ENCODE results near the gene RRP12.

The RRP12 gene

GRCh38 chr10:97406064-97406463, 4.9 kb upstream of the RRP12 start:
- peak; percentile 91 for DNase-seq

- no peak for DNase-seq
Observed at GRCh38 chr10:97404044-97404443, 2.9 kb upstream of the RRP12 start.

- no peak for DNase-seq
Observed at GRCh38 chr10:97401455-97401919, 347 bp upstream of the RRP12 start.

DNA sequence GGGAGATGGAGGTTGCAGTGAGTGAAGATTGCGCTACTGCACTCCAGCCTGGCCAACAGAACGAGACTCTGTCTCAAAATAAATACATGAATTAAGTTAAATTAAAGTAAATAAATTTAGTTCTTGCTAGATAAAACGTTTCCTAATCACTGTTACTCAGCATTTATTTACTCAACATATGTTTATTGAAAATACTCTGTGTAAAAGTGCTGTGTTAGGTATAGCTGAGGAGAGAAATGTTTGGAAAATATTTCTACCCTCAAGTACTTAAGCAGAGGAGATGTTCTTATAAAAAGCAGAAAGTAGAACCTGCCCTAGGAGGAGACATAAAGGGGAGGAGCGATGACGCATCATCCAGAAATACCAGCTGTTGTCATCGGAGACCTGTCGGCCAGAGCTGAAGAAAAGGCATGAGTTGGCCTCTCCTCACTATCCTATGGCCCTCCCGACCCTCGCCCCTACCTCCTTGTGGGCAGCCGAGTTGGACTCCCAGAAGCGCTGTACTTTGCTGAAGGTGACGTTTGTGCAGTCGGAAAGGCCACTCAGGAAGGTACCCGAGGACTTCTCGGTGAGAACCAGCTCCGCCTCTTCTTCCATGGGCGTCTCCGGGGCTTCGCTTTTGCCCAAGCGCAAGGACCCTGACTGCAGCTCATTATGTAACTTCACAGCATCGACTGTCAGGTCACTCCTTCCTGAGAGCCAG, 1.1 kb downstream of the RRP12 start:
- DNase-seq, result peak; percentile 65

GRCh38 chr10:97396056-97396455, 5.1 kb downstream of the RRP12 start:
- DNase-seq, result no peak

DNA sequence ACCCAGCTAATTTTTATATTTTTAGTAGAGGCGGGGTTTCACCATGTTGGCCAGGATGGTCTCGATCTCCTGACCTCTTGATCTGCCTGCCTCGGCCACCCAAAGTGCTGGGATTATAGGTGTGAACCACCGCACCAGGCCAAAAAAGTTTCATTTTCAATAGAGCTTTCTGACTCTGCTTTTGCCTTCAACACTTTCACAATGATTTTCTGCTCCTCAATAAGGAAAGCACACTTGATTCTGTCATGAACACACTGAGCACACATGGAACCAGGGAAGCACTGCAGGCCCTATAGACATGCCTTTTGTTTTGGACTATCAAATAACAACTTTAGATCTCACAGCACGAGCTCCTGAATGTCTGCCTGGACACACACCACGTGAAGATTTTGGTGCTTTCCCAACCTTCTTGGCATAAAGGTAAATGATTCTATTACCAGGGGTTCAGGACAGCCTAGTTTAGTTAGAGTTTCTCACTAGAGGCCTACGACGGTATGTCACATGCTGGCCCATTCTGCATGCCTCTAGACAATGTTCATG, 8.0 kb downstream of the RRP12 start:
- no peak for DNase-seq

- no peak for DNase-seq
Observed at GRCh38 chr10:97390091-97390490, 11.0 kb downstream of the RRP12 start.

DNA sequence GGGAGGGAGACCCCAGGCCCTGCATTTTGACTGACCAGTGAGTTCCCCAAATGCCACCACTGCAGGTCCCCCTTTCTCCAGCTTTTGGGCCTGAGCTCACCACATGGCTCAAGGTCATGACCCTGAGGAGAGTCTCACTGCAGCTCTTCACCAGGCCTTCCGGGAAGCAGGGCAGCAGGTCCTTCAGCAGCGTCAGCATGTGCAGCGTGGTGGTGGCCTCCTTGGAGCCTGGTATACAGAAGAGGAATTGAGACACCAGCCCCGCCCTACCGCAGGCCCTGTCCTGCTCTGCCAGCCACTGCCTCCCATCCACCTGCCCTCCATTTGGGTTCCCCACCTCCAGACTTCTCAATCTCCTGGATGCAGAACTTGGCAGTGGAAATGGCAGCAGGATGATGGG, 13.0 kb downstream of the RRP12 start:
- DNase-seq, result no peak

DNA sequence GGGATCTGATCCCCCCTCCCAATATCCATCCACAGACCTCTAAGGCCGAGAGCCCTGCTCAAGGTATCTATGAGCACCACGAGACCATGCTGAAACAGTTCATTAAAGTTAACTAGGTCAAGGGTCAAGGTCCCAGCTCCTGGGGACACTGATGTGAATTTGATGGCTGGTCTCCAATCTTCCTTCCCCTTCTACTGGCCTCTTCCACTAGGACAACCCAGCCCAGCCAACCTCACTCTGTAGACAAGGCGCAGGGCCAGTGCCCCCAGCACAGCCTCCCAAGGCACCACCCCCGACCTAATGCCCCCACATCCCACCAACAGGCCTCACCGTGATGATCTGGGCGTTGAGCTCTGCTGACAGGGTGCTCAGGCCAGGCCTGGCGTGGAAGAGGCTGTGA, 15.6 kb downstream of the RRP12 start:
- no peak for DNase-seq

DNA sequence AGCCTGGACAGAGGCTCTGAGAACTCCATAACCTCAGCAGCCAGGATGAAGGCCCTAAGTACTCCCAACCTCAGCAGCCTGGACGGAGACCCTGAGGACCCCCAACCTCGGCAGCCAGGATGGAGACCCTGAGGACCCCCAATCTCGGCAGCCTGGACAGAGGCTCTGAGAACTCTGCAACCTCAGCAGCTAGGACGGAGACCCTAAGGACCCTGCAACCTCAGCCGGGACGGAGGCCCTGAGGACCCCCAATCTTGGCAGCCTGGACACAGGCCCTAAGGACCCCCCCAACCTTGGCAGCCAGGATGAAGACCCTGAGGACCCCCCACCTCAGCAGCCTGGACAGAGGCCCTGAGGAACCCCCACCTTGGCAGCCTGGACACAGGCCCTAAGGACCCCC, 16.5 kb downstream of the RRP12 start:
- DNase-seq, result no peak

DNA sequence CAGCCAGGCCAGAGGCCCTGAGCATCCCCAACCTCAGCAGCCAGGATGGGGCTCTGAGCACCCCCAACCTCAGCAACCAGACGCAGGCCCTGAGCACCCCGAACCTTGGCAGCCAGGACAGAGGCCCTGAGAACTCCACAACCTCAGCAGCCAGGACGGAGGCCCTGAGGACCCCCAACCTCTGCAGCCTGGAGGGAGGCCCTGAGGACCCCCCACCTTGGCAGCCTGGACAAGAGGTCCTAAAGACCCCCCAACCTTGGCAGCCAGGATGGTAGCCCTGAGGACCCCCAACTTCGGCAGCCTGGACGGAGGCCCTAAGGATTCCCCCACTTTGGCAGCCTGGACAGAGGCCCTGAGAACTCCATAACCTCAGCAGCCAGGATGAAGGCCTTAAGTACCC, 17.0 kb downstream of the RRP12 start:
- no peak for DNase-seq

GRCh38 chr10:97383159-97383558, 18.0 kb downstream of the RRP12 start:
- DNase-seq, result no peak

DNA sequence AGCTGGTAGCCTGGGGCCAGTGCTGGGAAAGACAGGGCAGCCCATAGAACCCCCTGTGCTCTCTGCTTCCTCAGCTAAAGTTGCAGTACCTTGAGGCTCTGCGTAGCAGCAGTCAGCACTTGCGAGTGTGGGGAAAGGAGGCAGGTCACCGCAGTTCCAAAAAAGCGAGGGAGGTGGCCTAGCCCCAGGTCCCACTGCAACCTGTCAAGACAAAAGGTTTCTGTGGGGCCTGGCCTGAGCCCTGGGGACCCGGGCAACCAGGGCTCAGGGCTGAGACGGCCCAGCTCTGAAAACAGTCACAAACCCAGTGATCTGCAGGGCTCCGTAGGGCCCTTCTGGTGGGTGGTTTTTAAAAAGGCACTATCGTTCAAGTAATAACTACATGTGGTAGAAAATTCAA, 19.5 kb downstream of the RRP12 start:
- no peak for DNase-seq

GRCh38 chr10:97380516-97380915, 20.6 kb downstream of the RRP12 start:
- no peak for DNase-seq

- no peak for DNase-seq
Observed at GRCh38 chr10:97378933-97379921, 21.9 kb downstream of the RRP12 start.

DNA sequence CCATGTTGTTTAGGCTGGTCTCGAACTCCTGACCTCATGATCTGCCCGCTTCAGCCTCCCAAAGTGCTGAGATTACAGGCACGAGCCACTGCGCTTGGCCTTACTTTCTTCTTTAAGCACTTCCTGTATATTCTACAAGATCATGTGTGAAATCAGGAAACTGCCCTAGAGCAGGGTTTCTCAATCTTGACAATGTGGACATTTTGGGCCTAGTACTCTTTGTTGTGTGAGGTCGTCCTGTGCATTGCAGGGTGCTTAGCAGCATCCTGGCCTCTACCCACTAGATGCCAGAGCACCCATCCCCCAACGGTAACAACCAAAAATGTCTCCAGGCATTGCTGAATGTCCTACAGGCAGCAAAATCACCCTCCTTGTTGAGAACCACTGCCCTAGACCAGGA, 24.7 kb downstream of the RRP12 start:
- peak; percentile 41 for DNase-seq

DNA sequence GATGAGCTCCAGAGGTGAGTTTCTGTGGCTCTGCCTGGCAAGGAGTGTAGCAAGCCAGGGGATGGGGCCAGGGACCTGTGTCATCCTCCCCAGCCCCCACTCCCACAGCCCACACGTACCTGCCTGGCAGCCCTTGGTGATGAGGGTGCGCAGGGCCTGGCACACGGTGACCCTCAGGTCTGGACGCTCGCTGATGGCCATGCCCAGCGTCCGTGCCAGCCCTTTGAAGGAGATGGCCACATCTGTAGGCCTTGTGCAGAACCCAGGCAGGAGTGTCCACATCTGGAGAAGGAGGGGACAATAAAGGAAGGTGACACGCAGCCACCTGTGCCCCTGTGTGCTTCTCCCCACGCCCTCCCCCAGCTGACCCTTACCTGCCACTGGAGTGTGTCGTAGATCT, 27.7 kb downstream of the RRP12 start:
- no peak for DNase-seq

- no peak for DNase-seq
Observed at GRCh38 chr10:97372233-97372875, 28.8 kb downstream of the RRP12 start.

GRCh38 chr10:97371696-97372095, 29.4 kb downstream of the RRP12 start:
- no peak for DNase-seq

GRCh38 chr10:97367126-97367649, 34.0 kb downstream of the RRP12 start:
- DNase-seq, result no peak

DNA sequence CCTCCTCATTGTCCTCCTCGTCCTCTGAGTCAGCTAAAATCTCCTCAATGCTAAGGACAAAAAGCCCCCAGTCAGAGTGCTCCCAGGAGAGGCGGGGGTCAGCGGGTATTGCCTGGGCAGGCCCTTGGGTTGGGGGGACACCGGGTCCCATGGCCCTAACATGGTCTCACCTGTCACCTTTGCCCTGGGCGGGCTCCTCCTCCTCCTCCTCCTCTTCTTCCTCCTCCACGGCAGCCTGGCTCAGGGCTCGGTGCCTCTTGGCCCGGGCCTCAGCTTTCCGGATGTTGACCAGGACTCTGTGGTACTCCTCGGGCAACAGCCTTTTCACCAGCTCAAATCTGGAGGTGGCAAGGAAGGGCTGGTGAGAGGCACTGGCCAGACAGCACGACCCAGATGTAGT, 34.6 kb downstream of the RRP12 start:
- DNase-seq, result no peak

DNA sequence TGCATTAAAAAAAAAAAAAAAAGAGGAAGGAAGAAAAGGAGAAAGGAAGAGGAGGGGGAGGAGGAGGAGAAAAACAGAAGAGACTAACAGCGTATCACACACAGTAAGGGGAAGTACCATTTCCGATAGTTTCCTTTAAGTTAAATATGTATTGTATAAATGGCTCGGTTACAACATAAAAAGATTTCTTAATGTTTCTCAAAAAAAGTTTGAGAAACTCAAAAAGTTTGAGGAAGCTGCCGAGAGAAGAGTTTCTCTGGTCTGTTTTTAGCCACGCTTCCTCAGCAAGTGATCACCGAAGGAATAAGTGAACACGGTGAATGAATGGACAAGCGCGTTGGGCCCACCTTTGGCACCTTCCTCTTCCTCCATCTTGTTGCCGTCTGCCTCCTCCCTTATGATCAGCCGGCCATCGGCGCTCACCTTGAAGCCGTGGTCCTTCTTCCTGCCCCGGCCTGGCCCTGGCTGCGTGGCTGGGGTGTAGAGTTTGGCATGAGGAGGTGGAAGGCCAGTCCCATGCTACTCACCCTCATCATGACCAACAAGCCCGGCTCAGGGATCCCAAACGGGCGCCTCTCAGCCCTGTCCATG, 35.3 kb downstream of the RRP12 start:
- peak; percentile 91 for DNase-seq

DNA sequence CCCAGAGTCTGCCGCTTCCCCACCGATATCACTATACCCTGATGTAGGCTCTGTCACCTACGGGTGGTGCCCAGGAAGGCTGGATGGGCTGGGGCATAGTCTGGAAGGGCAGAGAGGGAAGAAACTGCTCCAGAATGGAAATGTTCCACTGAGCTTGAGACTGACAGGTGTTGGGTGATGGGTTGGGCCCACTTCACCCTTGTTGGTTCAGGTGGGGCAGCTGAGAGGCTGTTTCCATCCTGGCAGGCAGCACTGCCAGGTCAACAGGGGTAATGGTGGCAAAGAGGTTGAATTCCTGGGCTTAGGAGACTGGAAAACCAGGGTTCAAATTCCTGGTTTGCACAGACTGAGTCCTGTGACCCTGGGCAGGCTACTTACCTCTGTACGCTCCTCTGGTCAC, 38.1 kb downstream of the RRP12 start:
- no peak for DNase-seq

All from hematopoietic multipotent progenitor cell treated with erythropoietin and hydrocortisone succinate and interleukin-3 and kit ligand, for 4 days (in vitro differentiated cells).